NCI-H1694 treated with DMSO at 0.1 percent for 48 hours (cell line): Measurements from ENCODE around the gene RALA.
"Not testable (repeated sequence)": the region's sequence is repeated elsewhere in the genome, so short reads cannot be mapped to it uniquely, and the experiment has no call there.

Experiments used
- DNase-seq: peaks from one replicate; lab custom pipeline; 2025; lab: John Stamatoyannopoulos, UW

The RALA gene

DNA sequence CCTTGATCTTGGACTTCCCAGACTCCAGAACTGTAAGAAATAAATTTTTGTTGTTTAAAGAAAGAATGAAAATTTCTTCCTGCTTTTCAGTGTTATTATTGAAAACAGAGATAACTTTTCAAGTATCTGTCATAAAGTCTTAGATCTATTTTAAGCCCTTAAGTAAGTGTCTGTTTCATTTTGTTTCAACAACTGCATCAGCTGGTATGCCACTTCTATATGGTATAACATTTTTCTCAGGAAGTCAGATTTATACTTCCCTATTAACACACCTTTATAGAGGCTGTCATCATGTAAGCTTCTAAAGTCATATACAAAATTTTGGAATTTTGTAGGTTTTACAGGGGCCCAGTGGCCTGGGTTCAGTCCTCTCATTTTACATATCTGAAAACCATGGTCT lies 24.4 kb downstream of the RALA start:
- DNase-seq: no peak

DNA sequence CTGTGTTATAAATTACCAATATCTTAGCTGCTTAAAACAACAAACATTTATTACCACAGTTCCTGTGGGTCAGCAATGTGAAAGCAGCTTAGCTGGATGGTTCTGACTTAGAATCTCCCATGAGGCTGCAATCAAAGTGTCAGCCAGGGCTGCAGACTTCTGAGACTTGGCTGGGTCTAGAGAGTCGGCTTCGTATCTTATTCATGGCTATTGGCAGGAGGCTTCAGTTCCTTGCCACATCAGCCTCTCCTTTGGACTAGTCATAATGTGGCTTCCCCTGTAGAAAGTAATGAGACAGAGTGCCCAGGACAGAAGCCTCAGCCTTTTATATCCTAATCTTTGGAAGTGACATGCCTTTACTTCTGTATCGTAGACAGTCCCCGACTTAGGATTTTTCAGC lies 27.3 kb downstream of the RALA start:
- no peak for DNase-seq

DNA sequence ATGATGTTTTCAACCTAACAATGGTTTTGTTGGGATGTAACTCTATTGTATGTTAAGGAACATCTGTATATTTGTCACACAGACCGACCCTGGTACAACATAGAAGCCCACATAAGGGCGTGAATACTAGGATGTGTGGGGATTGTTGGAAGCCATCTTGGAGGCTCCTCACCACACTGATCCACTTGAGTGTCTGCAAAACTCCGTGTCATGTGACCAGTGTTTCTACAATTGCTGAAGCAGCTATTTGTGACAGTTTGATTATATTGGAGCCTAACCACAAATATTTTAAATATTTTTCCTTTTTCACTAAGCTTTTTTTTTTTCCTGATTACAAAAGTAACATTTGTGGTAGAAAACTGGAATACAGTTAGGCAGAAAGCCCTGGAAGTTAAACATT lies 27.9 kb downstream of the RALA start:
- DNase-seq: no peak

DNA sequence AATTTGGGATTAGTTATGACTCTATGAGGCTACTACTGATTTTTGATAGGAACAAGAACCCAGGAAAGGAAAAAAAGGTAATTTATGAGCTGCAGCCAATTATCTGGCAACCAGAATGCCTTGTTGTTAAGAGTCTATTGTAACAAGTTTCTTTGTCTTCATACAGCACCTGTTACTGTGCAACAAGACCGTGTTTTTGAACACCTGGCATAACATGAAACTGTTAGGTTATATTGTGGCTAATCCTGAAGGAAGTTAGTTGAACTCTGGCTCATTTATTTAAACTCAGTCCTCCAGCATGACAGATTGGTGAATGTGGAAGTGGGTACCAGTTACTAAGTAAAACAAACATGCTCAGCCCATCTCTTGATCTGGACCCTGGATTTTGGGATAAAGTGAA lies 33.0 kb downstream of the RALA start:
- DNase-seq: no peak

DNA sequence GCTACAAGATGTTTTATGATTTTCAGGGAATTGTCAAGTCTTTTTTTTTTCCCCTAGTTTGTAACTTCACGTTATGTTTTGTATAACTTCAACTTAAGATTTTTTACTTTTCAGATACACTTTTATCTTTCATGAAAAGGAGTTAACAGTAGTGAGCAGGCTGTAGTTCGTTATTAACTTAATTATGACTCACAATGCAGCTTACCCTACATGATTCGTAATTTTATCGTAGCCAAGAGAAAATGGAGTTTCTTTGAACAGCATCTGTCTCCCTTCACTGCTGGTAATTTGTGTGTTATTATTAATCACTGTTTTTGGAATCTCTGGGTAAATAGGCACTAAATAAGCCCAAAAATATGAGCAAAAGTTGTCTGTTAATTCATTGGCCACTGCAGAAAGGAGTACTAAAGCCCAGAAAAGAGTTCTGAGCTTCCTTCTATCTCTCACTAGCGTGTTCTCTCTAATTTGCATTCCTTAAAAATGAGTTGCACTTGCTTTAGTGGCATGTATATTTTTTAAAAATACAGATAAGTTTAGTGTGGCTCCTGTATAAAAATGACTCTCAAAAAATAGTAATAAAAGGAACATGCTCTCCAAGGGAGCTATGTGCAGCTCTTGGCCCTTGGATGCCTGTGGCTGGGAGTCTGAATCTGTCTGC lies 36.1 kb downstream of the RALA start:
- no peak for DNase-seq

DNA sequence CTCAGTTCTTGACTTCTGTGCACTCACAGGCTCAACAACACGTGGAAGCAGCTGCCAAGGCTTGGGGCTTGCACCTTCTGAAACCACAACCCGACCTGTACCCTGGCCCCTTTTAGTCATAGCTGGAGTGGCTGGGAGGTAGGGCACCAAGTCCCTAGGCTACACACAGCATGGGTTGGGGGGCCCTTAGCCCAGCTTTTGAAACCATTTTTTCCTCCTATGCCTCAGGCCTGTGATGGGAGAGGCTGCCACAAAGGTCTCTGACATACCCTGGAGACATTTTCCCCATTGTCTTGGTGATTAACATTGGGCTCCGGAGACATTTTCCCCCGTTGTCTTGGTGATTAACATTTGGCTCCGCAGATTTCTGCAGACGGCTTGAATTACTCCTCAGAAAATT lies 38.6 kb downstream of the RALA start:
- no peak for DNase-seq

DNA sequence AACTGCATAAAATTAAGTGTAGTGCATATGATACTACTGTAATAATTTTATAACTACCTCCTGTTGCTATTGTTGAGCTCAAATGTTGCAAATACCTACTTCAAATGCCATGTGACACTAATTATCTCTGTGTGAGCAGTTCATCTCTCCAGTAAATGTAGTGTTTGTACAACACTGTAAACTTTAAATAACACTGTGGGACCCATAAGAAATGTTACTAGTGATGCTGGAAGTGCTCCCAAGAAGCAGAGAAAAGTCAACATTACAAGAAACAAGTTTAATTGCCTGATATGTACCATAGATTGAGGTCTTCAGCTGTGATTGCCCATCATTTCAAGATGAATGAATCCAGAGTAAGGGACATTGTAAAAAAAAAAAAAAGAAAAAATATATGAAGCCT lies 39.9 kb downstream of the RALA start:
- no peak for DNase-seq

DNA sequence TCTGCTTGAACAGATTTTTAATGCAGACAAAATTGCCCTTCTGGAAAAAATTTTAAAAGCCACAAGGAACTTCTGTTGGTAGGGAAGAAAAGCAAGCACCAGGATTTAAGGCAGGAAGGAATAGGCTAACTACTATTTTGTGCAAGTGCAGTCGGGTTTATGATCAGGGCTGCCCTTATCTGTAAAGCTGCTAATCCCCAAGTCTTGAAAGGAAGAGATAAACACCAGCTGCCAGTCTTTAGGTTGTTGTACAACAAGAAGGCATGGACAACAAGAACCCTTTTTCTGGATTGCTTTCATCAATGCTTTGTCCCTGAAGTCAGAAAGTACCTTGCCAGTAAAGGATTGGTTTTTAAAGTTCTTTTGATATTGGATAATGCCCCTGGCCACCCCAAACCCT lies 40.7 kb downstream of the RALA start:
- DNase-seq: no peak

DNA sequence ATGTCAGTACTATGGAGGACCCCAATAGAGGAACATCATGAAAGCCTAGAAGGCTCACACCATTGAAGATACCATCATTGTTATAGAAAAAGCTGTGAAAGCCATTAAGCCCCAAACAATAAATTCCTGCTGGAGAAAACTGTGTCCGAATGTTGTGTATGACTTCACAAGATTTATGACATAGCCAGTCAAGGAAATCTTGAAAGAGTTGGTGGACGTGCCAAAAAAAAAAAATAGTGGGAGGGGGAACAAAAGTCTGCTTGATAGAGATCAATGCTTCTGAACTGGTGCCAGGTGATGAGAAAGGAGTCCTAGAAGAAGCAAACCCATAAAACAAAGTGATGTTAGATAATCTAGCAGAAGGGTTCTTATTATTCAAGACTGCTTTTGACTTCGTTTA lies 41.2 kb downstream of the RALA start:
- DNase-seq: no peak

DNA sequence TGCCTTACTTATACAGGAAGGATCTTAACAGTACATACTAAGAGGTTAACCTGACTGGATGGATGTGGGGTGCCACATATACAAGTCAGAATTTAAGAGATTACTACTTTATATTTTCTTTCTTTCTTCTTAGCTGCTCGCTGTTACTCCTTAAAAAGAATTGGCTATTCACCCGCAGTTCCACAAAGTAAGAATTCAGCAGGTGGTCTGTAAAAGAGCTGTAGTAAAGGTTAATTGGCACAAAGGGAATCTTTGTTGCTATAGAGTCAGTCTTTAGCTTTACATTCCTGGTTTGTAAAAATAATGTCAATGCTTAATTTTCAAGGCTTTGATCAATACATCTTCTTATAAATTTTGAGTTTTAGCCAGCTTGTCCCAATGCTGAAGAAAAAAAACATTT lies 43.2 kb downstream of the RALA start:
- no peak for DNase-seq

DNA sequence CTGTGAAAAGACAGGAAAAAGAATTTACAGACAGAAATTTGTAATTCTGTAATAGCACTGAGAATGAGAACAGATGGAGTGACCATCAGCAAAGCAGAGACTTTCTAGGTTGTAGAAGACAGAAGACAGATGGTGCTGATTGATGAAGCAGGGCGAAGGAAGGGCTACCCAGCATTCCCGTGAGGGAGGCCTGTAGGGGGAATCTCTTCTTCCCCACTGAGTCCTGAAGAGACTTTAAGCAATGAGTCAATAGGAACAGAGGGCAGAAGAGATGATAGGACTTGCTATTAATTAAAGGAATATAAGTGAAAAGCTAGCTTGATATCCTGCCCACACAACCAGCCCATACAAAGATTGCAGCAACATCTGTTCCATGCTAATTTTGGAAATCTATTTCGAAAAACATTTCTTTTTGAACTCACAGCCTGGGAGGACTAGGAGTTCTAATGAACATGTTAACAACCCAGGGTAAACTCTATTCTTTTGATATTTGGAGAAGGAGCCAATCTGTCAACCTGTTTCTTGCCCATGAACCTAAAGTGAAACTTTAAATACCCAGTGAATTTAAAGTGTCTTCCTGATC lies 44.1 kb downstream of the RALA start:
- DNase-seq: peak; percentile 66

DNA sequence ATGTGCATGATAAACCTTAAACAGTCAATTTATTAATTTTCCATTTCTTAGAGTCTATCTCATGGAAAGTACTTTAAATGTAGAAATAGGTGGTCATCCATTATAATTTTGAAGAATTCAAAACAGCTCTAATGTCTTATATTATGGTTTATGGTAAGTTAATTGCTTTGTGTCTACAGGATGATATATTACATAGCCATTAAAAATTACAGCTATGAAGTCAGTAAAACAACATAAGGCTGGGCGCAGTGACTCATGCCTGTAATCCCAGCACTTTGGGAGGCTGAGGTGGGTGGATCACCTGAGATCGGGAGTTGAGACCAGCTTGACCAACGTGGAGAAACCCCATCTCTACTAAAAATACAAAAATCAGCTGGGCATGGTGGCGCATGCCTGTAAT lies 44.9 kb downstream of the RALA start:
- DNase-seq: not testable (repeated sequence)

DNA sequence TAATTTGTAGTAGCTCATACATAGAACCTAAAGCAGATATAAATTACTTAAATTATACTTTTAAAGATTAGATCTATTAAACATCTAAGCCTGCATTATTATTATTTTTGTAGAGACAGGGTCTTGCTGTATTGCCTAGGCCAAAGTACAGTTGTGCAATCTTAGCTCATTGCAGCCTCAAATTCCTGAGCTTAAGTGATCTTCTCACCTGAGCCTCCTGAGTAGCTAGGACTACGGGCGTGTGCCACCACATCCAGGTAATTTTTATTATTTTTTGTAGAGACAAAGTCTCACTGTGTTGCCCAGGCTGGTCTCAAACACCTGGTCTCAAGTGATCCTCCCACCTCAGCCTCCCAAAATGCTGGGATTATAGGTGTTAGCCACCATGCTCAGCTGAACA lies 46.7 kb downstream of the RALA start:
- no peak for DNase-seq

DNA sequence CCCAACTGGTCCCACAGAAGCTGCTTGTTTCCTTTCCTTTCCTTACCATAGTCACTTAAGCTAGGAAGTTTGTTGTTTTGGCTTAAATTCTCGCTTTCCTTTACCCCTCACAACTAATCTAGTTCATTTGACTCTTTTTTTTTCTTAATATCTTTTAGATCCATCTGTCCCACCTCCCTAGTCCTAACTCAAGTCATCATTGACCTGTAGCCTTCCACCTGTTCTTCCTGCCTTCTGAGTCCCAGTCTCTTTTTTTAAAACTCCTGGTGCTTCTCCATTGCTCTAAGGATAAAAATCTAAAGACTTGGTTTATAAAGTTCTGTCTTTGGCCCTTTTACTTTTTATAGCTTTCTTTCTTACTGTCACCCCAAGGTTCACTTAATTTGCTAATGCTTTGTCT lies 47.6 kb downstream of the RALA start:
- DNase-seq: no peak

DNA sequence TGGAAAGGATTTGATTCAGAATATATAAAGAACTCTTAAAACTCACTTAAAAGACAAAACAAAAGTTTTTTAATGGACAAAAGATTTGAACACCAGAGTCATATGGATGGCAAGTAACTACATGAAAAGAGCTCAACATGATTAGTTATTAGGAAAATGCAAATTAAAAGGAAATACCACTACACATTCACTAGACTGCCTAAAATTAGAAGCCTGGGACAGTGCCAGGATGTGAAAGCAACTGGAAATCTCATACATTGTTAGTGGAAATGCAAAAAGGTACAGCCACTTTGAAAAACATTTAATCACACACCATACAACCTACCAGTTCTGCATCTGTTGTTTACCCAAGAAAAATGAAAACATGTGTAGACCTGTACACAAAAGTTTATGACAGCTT lies 48.8 kb downstream of the RALA start:
- no peak for DNase-seq

DNA sequence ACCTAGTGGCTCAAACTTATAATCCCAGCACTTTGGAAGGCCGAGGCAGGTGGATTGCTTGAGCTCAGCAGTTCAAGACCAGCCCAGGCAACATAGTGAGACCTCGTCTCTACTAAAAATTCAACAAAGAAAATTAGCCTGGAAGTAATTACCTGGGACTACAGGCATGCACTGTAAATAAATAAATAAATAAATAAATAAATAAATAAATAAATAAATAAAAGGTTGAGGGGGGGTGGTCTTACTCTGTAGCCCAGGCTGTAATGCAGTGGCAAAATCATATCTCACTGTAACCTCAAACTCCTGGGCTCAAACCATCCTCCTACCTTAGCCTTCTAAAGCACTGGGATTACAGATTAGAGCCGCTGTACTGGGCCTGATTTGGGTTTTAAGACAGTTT lies 50.5 kb downstream of the RALA start:
- no peak for DNase-seq

DNA sequence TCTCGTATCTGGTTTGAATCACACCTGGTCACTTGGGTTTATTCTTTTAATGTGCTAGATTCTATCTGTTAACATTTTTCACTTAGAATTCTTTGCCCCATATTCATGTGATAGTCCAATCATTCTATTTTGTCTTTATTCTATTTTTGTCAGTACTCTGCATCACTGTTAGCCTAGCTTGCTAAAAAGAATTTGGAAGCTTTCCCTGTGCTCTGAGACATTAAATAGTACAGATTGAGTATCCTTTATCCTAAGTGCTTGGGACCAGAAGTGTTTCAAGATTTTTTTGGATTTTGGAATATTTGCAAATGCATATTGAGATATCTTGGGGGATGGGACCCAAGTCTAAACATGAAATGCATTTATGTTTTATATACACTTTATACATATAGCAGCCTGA lies 51.0 kb downstream of the RALA start:
- DNase-seq: no peak

DNA sequence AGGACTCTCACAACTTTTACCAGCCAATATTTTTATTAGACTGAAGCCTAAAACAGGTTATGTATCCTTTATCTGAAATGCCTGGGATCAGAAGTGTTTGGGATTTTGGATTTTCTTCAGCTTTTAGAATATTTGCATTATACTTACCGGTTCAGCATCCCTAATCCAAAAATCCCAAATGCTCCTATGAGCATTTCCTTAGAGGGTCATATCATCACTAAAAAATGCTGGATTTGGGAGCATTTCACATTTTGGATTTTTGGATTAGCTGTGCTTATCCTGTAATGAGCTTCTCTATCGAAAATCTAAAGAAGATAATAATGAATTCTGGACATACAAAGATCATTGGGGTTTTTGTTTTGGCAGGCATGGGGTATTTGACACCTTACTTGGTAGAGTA lies 53.0 kb downstream of the RALA start:
- no peak for DNase-seq

DNA sequence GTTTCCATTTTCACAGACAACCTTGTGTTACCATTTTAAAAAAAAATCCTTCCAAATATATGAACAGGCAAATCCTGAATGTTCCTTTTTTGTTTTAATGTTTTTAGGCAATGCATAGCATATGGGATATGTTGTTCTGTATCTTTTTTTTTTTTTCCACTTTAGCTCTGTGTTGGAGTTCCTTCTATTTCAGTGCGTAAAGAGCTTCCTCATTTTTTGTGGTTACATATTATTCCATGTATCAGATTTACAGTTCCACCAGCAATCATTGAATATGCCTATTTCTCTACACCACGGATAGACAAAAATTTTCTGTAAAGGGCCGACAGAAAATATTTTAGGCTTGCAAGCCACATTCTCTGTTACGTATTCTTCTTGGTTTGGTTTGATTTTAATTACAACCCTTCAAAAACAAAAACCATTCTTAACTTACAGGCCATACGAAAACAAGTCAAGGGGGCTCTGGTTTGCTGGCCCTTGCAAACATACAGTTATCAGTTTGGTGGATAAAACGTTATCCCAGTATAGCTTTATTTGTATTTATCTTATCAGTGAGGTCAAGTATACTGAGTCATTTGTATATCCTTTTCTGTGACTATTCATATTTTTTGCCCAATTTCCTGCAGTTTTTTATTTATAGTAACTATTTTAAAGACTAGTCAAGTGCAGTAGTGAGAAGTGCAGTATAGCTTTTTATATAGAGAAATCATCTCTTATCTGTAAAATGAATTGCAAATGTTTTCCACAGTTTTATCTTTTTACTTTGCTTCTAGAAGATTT lies 55.7 kb downstream of the RALA start:
- no peak for DNase-seq

DNA sequence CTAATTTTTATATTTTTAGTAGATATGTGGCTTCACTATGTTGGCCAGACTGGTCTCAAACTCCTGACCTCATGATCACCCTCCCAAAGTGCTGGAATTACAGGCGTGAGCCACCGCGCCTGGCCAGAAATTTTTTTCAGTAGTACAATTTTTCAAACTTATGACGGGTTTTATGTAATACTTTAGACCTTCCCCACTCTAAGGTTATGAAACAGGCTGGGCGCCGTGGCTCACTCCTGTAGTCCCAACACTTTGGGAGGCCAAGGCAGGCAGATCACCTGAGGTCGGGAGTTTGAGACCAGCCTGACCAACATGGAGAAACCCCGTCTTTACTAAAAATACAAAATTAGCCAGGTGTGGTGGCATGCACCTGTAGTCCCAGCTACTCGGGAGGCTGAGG lies 56.5 kb downstream of the RALA start:
- DNase-seq: not testable (repeated sequence)

DNA sequence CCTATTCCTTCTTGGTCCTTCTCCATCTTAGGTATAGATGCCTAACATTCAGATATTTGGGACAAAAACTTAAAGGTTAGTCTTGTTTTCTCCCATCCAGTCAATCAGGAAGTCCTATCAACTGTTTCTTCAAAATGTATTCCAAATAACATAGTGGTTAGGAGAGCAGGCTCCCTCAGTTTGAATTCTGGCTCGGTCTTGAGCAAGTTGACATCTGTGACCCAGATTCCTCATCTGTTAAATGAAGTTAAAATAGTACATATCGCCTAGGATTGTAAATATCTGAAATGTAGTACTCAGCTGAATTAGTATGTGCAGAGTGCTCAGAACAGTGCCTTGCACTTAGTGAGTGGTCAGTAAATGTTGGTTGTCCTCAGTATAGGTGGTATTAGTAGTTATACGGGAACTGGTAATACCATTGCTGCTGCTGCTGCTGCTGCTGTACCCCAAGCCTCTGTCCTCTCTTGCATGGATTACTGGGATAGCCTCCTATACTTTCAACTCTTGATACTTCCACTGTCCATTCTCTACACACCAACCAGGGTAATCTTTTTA lies 58.6 kb downstream of the RALA start:
- DNase-seq: no peak

DNA sequence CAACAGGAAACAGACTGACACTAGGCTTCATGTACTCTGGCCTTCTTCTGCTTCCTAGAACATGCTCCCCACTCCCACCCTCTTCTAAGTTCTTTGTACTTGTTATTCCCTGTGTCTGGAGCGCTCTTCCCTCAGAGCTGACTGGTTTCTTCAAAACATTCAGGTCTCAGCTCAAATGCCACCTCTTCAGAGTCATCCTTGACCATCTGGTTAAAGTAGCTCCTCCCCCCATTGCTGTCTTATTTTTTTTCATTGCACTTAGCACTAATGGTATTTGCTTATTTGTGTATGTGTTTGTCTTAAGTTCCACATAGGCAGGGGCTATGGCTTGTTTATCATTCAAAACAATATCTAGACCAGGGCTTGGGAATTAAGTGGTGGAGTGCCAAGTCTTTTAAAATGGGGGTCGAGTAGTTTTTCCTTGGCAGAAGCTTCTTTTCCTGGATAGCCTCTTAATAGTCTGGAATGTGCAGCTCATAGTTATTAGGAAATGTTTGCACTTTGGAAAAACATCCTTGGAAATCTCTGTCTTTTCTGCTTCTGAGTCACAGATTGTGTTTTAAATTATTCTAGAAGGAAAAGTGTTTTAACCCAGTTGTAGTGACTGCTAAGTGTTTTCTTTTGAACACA lies 60.0 kb downstream of the RALA start:
- no peak for DNase-seq
